ENCODE measurements around the gene IGF1R. TPM values are rescaled to one million over a fixed set of nuclear protein-coding genes. Genes with fewer than 3 reads are reported as not detected.

IGF1R gene
- total and polyA plus RNA-seq, 2 of the 8 experiments (the other 6 are each of a cell fraction or from before 2014, with no cell fraction given) = 32.9 to 109 TPM

DNA sequence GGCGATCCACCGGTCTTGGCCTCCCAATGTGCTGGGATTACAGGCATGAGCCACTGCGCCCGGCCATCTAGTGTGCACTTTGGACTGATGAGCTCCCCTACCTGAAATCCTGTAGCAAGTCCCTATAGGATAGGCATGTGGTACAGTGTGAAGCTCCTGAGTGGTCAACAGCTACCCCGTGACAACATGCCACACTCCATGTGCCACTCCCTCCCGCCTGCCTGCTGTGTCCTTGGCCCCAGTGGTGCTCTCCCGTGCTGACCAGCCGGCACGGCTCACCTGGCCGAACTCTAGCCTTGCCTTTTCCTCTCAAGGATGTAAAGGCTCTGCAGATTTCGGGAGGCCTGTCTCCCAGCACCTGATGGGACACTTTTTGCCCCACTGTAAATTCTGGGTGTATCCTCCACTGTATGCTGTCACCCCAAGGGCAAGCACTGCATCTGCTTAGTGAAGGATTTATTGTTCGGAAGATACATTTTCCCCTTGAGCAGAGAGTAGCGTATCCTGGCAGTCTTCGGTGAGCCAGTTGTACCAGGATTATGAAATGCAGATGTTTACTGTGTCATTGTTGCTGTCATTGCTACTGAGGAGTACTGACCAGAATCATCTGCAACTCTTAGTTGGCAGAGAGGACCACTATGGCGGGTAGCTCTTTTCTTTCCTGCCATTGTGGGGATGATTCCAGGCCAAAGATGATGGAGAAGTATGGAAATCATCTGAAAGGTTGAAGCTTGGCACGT lies 64.7 kb downstream of the IGF1R start (continued):
- no peak for TF ChIP-seq CBX8 (IDR thresholded peaks at IDR 0.05; ENCODE audit: borderline replicate concordance, low read depth, low read length)
- no peak for TF ChIP-seq RXRA (IDR thresholded peaks at IDR 0.05; ENCODE audit: insufficient read depth, low read depth, low read length)
- no peak for TF ChIP-seq JUND (IDR thresholded peaks at IDR 0.05; ENCODE audit: low read length)
- no peak for TF ChIP-seq JUN (IDR thresholded peaks at IDR 0.05; ENCODE audit: low read depth, low read length)
- no peak for TF ChIP-seq YY1 (IDR thresholded peaks at IDR 0.05; ENCODE audit: low read depth, low read length)
- TF ChIP-seq, protein P1, sequence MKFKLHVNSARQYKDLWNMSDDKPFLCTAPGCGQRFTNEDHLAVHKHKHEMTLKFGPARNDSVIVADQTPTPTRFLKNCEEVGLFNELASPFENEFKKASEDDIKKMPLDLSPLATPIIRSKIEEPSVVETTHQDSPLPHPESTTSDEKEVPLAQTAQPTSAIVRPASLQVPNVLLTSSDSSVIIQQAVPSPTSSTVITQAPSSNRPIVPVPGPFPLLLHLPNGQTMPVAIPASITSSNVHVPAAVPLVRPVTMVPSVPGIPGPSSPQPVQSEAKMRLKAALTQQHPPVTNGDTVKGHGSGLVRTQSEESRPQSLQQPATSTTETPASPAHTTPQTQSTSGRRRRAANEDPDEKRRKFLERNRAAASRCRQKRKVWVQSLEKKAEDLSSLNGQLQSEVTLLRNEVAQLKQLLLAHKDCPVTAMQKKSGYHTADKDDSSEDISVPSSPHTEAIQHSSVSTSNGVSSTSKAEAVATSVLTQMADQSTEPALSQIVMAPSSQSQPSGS (IDR thresholded peaks at IDR 0.05; ENCODE audit: low read length) = no peak
- TF ChIP-seq POU5F1 (IDR thresholded peaks at IDR 0.05; ENCODE audit: low read depth, low read length) = no peak
